AG10803 (cell line): ENCODE data around the gene BGN.

ENCODE experiments used
- DNase-seq: peaks from one replicate; pipeline ENCODE4 v3.0.0; 2010; ENCODE audit warnings: low read depth
- H3K4me3 ChIP-seq: 2 replicates; pipeline ENCODE4 v1.5.1; 2011; ENCODE audit warnings: mild to moderate bottlenecking, low read length, control low read depth
- CTCF ChIP-seq: conservative IDR thresholded peaks from 2 replicates; pipeline ENCODE4 v1.5.1; 2011; ENCODE audit warnings: mild to moderate bottlenecking, low read length, control low read depth, inconsistent platforms

BGN gene

GRCh38 chrX:153551135-153551534 is 56.4 kb downstream of the BGN start:
- DNase-seq, result peak; percentile 57
- no peak overlapping the region for H3K4me3 ChIP-seq
- no peak for TF ChIP-seq CTCF

- DNase-seq, result peak; percentile 33
- H3K4me3 ChIP-seq, result no peak overlapping the region
- peak; percentile 68 for TF ChIP-seq CTCF
These were observed 59.9 kb downstream of the BGN start for GRCh38 chrX:153554519-153555167.

GRCh38 chrX:153556767-153557166 is 62.0 kb downstream of the BGN start:
- no peak for DNase-seq
- no peak for TF ChIP-seq CTCF
- H3K4me3 ChIP-seq, result no peak overlapping the region

GRCh38 chrX:153557618-153558355 is 63.0 kb downstream of the BGN start:
- DNase-seq, result no peak
- no peak for TF ChIP-seq CTCF
- no peak overlapping the region for H3K4me3 ChIP-seq
